Prostate gland (tissue), 2 donors: ENCODE measurements around the gene CD48. TPM values are rescaled to one million over a fixed set of nuclear protein-coding genes. Genes with fewer than 3 reads are reported as not detected.

Experiments
- DNase-seq: peaks from one replicate; pipeline ENCODE4 v3.0.0-alpha.2; 2019; ENCODE audit warnings: low spot score
- H3K27ac ChIP-seq, 2 donors: fragments of 200-600 bp; sonication (generic); 2 replicates each; pipeline ENCODE4 v1.5.1; 2017 to 2019
- H3K27me3 ChIP-seq: fragments of 200-600 bp; sonication (generic); replicated peaks from 2 replicates; pipeline ENCODE4 v1.5.1; 2019; ENCODE audit not compliant: insufficient read depth
- H3K36me3 ChIP-seq, 2 donors: fragments of 200-600 bp; sonication (generic); 1 replicate in 1 of 2; 2 replicates in 1 of 2; pipeline versions ENCODE4 v1.5.1 to v1.8.1; 2017 to 2019
- H3K4me1 ChIP-seq: fragments of 200-600 bp; sonication (generic); replicated peaks from 2 replicates; pipeline ENCODE4 v1.5.1; 2019
- H3K4me3 ChIP-seq, 2 donors: fragments of 200-600 bp; sonication (generic); 2 replicates each; pipeline ENCODE4 v1.5.1; 2017 to 2019
- H3K9me3 ChIP-seq: fragments of 200-600 bp; sonication (generic); 2 replicates; pipeline ENCODE4 v1.5.1; 2017
- CTCF ChIP-seq, 4 experiments: fragments of 200-600 bp in 2 of 4; fragments of 450-650 bp in 2 of 4; sonication (generic) in 2 of 4; IDR thresholded peaks; 1 replicate in 3 of 4; 2 replicates in 1 of 4; pipeline ENCODE4 v1.5.1; 2016 to 2019; ENCODE audit warnings: antibody characterized with exemption in 4 of 4, mild to moderate bottlenecking in 2 of 4, moderate library complexity in 2 of 4
- POLR2A ChIP-seq: fragments of 450-650 bp; IDR thresholded peaks from one replicate; pipeline ENCODE4 v1.6.1; 2016; ENCODE audit warnings: antibody characterized with exemption, mild to moderate bottlenecking
- POLR2AphosphoS5 ChIP-seq: sonication (generic); formaldehyde crosslinking; IDR thresholded peaks from one replicate; pipeline ENCODE4 v1.6.1; 2017; ENCODE audit warnings: antibody characterized with exemption
- WGBS: methylation state at CpG from one replicate; pipeline ENCODE4 v1.1.5; 2018; 5-methylcytosine and 5-hydroxymethylcytosine counted together
- intact Hi-C: fragments of 100-400 bp; cut with DNase I; formaldehyde crosslinking; loops from one replicate; pipeline ENCODE4 v1.14.2; 2022
- total RNA-seq, 2 donors: library from RNA; depleted of rRNA; stranded (reverse); fragments of >200 nt; gene quantifications; one replicate each; pipeline ENCODE4 v1.1.0, GENCODE V29; 2016

Gene CD48
- total RNA-seq, 2 donors from 2014 or later = 3.0 to 4.7 TPM

GRCh38 chr1:160646180-160646579 is 65.4 kb downstream of the CD48 start:
- H3K9me3 ChIP-seq = no peaks in the 10 kb centered on the region
- WGBS = 96% methylated on average over 1 of the region's 1 CpG
- intact Hi-C loops = no loop called here
- TF ChIP-seq POLR2AphosphoS5 = no peak
- no peak for DNase-seq
- no peak overlapping the region for H3K4me3 ChIP-seq
- H3K4me1 ChIP-seq = no peaks in the 10 kb centered on the region
- H3K27me3 ChIP-seq = no peaks in the 10 kb centered on the region
- no peaks in the 10 kb centered on the region for H3K36me3 ChIP-seq
- no peak overlapping the region for H3K27ac ChIP-seq

- Histone ChIP-seq H3K9me3 (no peaks in the 10 kb centered on the region), H3K27ac (no peak overlapping the region), H3K4me1 (no peaks in the 10 kb centered on the region), H3K36me3 (no peaks in the 10 kb centered on the region), H3K27me3 (no peaks in the 10 kb centered on the region), H3K4me3 (no peak overlapping the region)
- DNase-seq = no peak
- TF ChIP-seq CTCF (IDR thresholded peaks at IDR 0.05) (no peak), POLR2AphosphoS5 (no peak), POLR2A (no peak)
- 82% methylated on average over 13 of the region's 13 CpGs for WGBS
- intact Hi-C loops = no loop called here
Observed at GRCh38 chr1:160645386-160646130, 66.1 kb downstream of the CD48 start.

- Histone ChIP-seq H3K36me3 (no peaks in the 10 kb centered on the region), H3K27ac (no peak overlapping the region), H3K9me3 (no peaks in the 10 kb centered on the region), H3K27me3 (no peaks in the 10 kb centered on the region), H3K4me1 (no peaks in the 10 kb centered on the region), H3K4me3 (no peak overlapping the region)
- DNase-seq = no peak
- intact Hi-C loops = no loop called here
- TF ChIP-seq CTCF (IDR thresholded peaks at IDR 0.05) (no peak), POLR2AphosphoS5 (no peak), POLR2A (no peak)
Observed at GRCh38 chr1:160644399-160644798, 67.2 kb downstream of the CD48 start.

GRCh38 chr1:160643138-160643537 is 68.5 kb downstream of the CD48 start:
- no peak for DNase-seq
- intact Hi-C loops = no loop called here

GRCh38 chr1:160642281-160642644 is 69.4 kb downstream of the CD48 start:
- no peak for TF ChIP-seq CTCF (IDR thresholded peaks at IDR 0.05)
- TF ChIP-seq POLR2A = no peak
- TF ChIP-seq POLR2AphosphoS5 = no peak
- H3K4me3 ChIP-seq = no peak overlapping the region
- H3K27ac ChIP-seq = no peak overlapping the region
- intact Hi-C loops = no loop called here
- no peaks in the 10 kb centered on the region for H3K27me3 ChIP-seq
- H3K36me3 ChIP-seq = no peaks in the 10 kb centered on the region
- no peaks in the 10 kb centered on the region for H3K9me3 ChIP-seq
- 96% methylated on average over 2 of the region's 2 CpGs for WGBS
- no peaks in the 10 kb centered on the region for H3K4me1 ChIP-seq
- no peak for DNase-seq

More at GRCh38 chr1:160643138-160643537, 68.5 kb downstream of the CD48 start:
- H3K27me3 ChIP-seq = no peaks in the 10 kb centered on the region
- no peak overlapping the region for H3K27ac ChIP-seq
- H3K36me3 ChIP-seq = no peaks in the 10 kb centered on the region
- 84% methylated on average over 5 of the region's 5 CpGs for WGBS
- TF ChIP-seq CTCF (IDR thresholded peaks at IDR 0.05) (no peak), POLR2AphosphoS5 (no peak), POLR2A (no peak)
- H3K4me1 ChIP-seq = no peaks in the 10 kb centered on the region
- no peaks in the 10 kb centered on the region for H3K9me3 ChIP-seq
- no peak overlapping the region for H3K4me3 ChIP-seq
